K562 (cell line): ENCODE measurements around the gene HSPA8. TPM values are rescaled to one million over a fixed set of nuclear protein-coding genes. Genes with fewer than 3 reads are reported as not detected.
A peak's percentile ranks its signal among the peaks of the same experiment; 100 is the strongest.

Source experiments
- ARNT ChIP-seq, 2 experiments: fragments of 450-650 bp; IDR thresholded peaks; 2 replicates each; pipeline ENCODE4 v1.6.1; 2016; ENCODE audit warnings: mild to moderate bottlenecking in 1 of 2
- CBX3 ChIP-seq, 2 experiments: IDR thresholded peaks; 1 replicate in 1 of 2; 2 replicates in 1 of 2; pipeline ENCODE4 v1.6.1; 2012; ENCODE audit warnings: inconsistent platforms in 2 of 2, low read length in 2 of 2, borderline replicate concordance in 1 of 2, control low read depth in 1 of 2
- CTBP1 ChIP-seq: fragments of 450-650 bp; IDR thresholded peaks from 2 replicates; pipeline ENCODE4 v1.6.1; 2016; ENCODE audit warnings: borderline replicate concordance
- GMEB1 ChIP-seq: fragments of 250-450 bp; sonication (Bioruptor Pico); IDR thresholded peaks from 2 replicates; pipeline ENCODE4 v1.4.0; 2020; ENCODE audit warnings: mild to moderate bottlenecking
- HMBOX1 ChIP-seq: sonication (generic); IDR thresholded peaks from 2 replicates; pipeline ENCODE4 v1.6.1; 2016
- HMG20B ChIP-seq: fragments of 250-450 bp; sonication (Bioruptor Pico); IDR thresholded peaks from 2 replicates; pipeline ENCODE4 v1.5.0; 2021; ENCODE audit warnings: mild to moderate bottlenecking
- HNRNPLL ChIP-seq: fragments of 200-400 bp; formaldehyde crosslinking; IDR thresholded peaks from 2 replicates; pipeline ENCODE4 v1.6.1; 2017; ENCODE audit warnings: low read length, low read depth, mild to moderate bottlenecking; ENCODE audit not compliant: poor library complexity, severe bottlenecking
- RB1 ChIP-seq: fragments of 450-650 bp; IDR thresholded peaks from 2 replicates; pipeline ENCODE4 v1.6.1; 2017; ENCODE audit warnings: low read depth, mild to moderate bottlenecking
- ZNF253 ChIP-seq: fragments of 250-450 bp; sonication (Bioruptor Pico); conservative IDR thresholded peaks from 2 replicates; pipeline ENCODE4 v1.6.1; 2021; ENCODE audit warnings: mild to moderate bottlenecking
- ZNF639 ChIP-seq, 2 experiments: fragments of 200-800 bp in 1 of 2; sonication (Bioruptor generic) in 1 of 2; sonication (generic) in 1 of 2; formaldehyde crosslinking in 1 of 2; IDR thresholded peaks in 1 of 2; conservative IDR thresholded peaks in 1 of 2; 2 replicates each; pipeline versions ENCODE4 v1.5.0 to v1.6.1; 2016 to 2020; ENCODE audit warnings: missing compliant biosample characterization in 1 of 2, missing genetic modification characterization in 1 of 2, missing genetic modification reagents in 1 of 2
- ZNF707 ChIP-seq: fragments of 250-450 bp; sonication (Bioruptor Pico); conservative IDR thresholded peaks from 2 replicates; pipeline ENCODE4 v1.8.0; 2022; ENCODE audit warnings: inconsistent platforms, mild to moderate bottlenecking, moderate library complexity
- ZNF766 ChIP-seq: fragments of 200-800 bp; sonication (Bioruptor generic); conservative IDR thresholded peaks from 2 replicates; pipeline ENCODE4 v1.6.1; 2016; ENCODE audit warnings: missing genetic modification characterization, missing compliant biosample characterization
- ZNF830 ChIP-seq: fragments of 250-450 bp; sonication (Bioruptor Pico); IDR thresholded peaks from 2 replicates; pipeline ENCODE4 v1.5.0; 2021; ENCODE audit warnings: mild to moderate bottlenecking
- polyA plus RNA-seq, 8 experiments: library from polyadenylated mRNA; depleted of rRNA in 4 of 8; stranded (reverse) in 5 of 8; unstranded in 3 of 8; fragments of >200 nt; fragmentation: Nextera tagmentation in 2 of 8; fragmentation: Illumina TruSeq in 1 of 8; extraction: Ambion mirVana in 2 of 8; extraction: Trizol in 1 of 8; gene quantifications; 2 replicates each; pipeline versions ENCODE4 v1.2.1 to v1.2.3, GENCODE V29; 2011 to 2014; ENCODE audit warnings: inconsistent platforms in 1 of 8, missing spikeins in 1 of 8
- total RNA-seq, 7 experiments: library from RNA; depleted of rRNA in 6 of 7; stranded (reverse); fragments of >200 nt in 6 of 7; fragmentation: Illumina TruSeq in 2 of 7; extraction: Trizol in 2 of 7; gene quantifications; 2 replicates each; pipeline versions ENCODE4 v1.2.1 to v1.2.3, GENCODE V29; 2011 to 2021; ENCODE audit warnings: low replicate concordance in 1 of 7

The HSPA8 gene
- total and polyA plus RNA-seq, 9 of the 15 experiments (the other 6 are each of a cell fraction or from before 2014, with no cell fraction given): 1,250 to 3,966 (median 2,773) TPM

GRCh38 chr11:123083623-123084029 is 21.7 kb upstream of the HSPA8 start (continued):
- TF ChIP-seq GMEB1 (CRISPR knock-in tag) (no peak), CBX3 (IDR thresholded peaks at IDR 0.05; ENCODE audit: borderline replicate concordance in 1 of 2, low read length in 2 of 2) (peak in 1 of 2 experiments; percentile 45; a peak in 1 of 3 replicates), ARNT (IDR thresholded peaks at IDR 0.05) (no peak), ZNF830 (CRISPR knock-in tag) (no peak), CTBP1 (peak; percentile 51; the same call in 1 of the 2 replicates), ZNF766 (CRISPR knock-in tag) (no peak), ZNF253 (CRISPR knock-in tag) (no peak), HMBOX1 (no peak), RB1 (no peak), ZNF639 (CRISPR knock-in tag; conservative IDR thresholded peaks at IDR 0.05 in 1 of 2, IDR thresholded peaks at IDR 0.05 in 1 of 2) (no peak), ZNF707 (CRISPR knock-in tag) (no peak), HMG20B (CRISPR knock-in tag) (no peak), HNRNPLL (no peak)
